Body of pancreas (tissue), 4 donors: ENCODE measurements around the gene PIGBOS1.

Experiments used
- POLR2A ChIP-seq, 3 donors: fragments of 450-650 bp; IDR thresholded peaks; one replicate each; pipeline ENCODE4 v1.6.1; 2016; ENCODE audit warnings: antibody characterized with exemption in 3 of 3, mild to moderate bottlenecking in 2 of 3
- TF ChIP-seq, protein P1 (sequence below), 7 experiments: fragments of 450-650 bp in 4 of 7; fragments of 200-600 bp in 3 of 7; sonication (generic) in 3 of 7; IDR thresholded peaks; one replicate each; pipeline ENCODE4 v1.5.1; 2016 to 2019; ENCODE audit warnings: antibody characterized with exemption in 7 of 7

DNA sequence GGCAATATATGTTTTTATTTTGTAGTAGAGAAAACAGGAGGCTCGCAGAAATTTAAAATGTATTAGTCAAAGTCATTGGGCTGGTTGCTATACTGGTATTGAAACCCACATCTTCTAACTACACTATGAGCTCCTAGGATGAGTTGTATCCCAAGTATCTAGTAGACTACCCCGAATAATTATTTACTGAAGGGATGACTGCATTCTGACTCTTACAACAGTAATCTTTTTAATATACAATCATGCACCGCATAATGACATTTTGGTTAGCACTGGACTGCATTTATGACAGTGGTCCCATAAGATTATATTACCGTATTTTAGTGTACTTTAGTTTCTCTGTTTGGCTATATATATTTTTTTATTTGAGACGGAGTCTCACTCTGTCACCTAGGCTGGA is 15.4 kb upstream of the PIGBOS1 start:
- TF ChIP-seq, protein P1, sequence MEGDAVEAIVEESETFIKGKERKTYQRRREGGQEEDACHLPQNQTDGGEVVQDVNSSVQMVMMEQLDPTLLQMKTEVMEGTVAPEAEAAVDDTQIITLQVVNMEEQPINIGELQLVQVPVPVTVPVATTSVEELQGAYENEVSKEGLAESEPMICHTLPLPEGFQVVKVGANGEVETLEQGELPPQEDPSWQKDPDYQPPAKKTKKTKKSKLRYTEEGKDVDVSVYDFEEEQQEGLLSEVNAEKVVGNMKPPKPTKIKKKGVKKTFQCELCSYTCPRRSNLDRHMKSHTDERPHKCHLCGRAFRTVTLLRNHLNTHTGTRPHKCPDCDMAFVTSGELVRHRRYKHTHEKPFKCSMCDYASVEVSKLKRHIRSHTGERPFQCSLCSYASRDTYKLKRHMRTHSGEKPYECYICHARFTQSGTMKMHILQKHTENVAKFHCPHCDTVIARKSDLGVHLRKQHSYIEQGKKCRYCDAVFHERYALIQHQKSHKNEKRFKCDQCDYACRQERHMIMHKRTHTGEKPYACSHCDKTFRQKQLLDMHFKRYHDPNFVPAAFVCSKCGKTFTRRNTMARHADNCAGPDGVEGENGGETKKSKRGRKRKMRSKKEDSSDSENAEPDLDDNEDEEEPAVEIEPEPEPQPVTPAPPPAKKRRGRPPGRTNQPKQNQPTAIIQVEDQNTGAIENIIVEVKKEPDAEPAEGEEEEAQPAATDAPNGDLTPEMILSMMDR (IDR thresholded peaks at IDR 0.05): no peak
- TF ChIP-seq POLR2A (IDR thresholded peaks at IDR 0.05): no peak
